Sigmoid colon (tissue), 4 donors: ENCODE measurements around the gene CFTR.

Experiments used
- POLR2A ChIP-seq, 2 donors: fragments of 450-650 bp; IDR thresholded peaks; one replicate each; pipeline ENCODE4 v1.6.1; 2016; ENCODE audit warnings: antibody characterized with exemption in 2 of 2, mild to moderate bottlenecking in 2 of 2, moderate library complexity in 2 of 2
- POLR2AphosphoS5 ChIP-seq, 4 donors: sonication (generic); formaldehyde crosslinking; IDR thresholded peaks; one replicate each; pipeline ENCODE4 v1.6.1; 2017; ENCODE audit warnings: antibody characterized with exemption in 4 of 4
- TF ChIP-seq, protein P1 (sequence below), 4 experiments: fragments of 450-650 bp in 3 of 4; fragments of 200-600 bp in 1 of 4; IDR thresholded peaks; one replicate each; pipeline ENCODE4 v1.5.1; 2016 to 2019; ENCODE audit warnings: antibody characterized with exemption in 4 of 4, mild to moderate bottlenecking in 3 of 4, moderate library complexity in 2 of 4

DNA sequence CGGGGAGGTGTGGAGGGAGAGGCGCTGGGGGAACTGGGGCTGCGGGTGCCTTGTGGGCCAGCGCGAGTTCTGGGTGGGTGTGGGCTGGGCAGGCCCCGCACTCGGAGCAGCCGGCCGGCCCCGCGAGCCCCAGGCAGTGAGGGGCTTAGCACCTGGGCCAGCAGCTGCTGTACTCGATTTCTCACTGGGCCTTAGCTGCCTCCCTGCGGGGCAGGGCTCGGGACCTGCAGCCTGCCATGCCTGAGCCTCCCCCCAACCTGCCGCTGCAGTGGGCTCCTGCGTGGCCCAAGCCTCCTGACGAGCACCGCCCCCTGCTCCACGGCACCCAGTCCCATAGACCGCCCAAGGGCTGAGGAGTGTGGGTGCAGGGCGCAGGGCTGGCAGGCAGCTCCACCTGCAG is 116.3 kb downstream of the CFTR start:
- TF ChIP-seq POLR2AphosphoS5 (IDR thresholded peaks at IDR 0.05): no peak
- TF ChIP-seq, protein P1, sequence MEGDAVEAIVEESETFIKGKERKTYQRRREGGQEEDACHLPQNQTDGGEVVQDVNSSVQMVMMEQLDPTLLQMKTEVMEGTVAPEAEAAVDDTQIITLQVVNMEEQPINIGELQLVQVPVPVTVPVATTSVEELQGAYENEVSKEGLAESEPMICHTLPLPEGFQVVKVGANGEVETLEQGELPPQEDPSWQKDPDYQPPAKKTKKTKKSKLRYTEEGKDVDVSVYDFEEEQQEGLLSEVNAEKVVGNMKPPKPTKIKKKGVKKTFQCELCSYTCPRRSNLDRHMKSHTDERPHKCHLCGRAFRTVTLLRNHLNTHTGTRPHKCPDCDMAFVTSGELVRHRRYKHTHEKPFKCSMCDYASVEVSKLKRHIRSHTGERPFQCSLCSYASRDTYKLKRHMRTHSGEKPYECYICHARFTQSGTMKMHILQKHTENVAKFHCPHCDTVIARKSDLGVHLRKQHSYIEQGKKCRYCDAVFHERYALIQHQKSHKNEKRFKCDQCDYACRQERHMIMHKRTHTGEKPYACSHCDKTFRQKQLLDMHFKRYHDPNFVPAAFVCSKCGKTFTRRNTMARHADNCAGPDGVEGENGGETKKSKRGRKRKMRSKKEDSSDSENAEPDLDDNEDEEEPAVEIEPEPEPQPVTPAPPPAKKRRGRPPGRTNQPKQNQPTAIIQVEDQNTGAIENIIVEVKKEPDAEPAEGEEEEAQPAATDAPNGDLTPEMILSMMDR (IDR thresholded peaks at IDR 0.05): no peak
- TF ChIP-seq POLR2A (IDR thresholded peaks at IDR 0.05): no peak
